Activated gamma-delta T cell treated with anti-CD3 and anti-CD28 coated beads, Interleukin-2, amount 50 U/mL, for 16 hours (primary cell): ENCODE data around the gene NDUFS8.

ENCODE experiments used
- DNase-seq: peaks from one replicate; pipeline ENCODE4 v3.0.0-alpha.2; 2020; ENCODE audit warnings: low read depth

Gene NDUFS8

DNA sequence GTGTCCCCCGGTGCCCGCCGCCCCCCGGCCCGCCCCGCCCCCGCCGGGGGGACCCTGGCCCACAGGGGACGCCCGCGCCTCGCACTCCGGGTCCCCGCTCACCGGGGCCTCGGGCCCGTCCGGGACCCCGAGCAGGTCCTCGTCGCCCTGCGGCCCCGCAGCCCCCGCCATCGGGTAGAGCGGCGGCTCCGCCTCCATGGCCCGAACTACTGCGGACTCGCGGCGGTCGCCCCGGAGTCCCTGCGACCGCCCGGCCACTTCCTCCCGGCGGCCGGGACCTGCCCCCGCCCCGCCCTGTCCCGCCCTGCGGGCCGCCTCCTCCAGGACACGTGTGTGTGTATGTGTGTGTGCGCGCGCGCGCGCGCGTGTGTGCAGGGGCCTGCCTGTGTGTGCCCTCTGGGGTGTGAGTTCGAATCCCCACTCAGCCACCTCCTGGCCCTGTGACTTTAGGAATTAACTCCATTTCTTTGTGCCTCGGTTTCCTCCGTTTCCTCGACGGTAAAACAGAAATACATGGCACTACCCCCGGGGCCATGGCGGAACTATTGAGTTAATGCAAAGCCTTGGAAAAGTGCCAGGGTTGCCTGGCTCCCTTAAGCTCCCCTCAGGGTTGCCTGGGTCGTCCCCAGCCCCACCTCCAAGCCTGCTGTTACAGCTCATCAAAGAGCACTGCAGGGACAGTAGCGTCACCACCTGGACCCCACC lies 26.5 kb upstream of the NDUFS8 start, which contains the start of gene UNC93B1:
UNC93B1 (minus strand) TSS at position 252 of the 705 bp plus-strand sequence; CDS start at position 198, 54 bp downstream.
- DNase-seq: peak; percentile 63

GRCh38 chr11:68004551-68005335 lies 25.7 kb upstream of the NDUFS8 start:
- DNase-seq: no peak

DNA sequence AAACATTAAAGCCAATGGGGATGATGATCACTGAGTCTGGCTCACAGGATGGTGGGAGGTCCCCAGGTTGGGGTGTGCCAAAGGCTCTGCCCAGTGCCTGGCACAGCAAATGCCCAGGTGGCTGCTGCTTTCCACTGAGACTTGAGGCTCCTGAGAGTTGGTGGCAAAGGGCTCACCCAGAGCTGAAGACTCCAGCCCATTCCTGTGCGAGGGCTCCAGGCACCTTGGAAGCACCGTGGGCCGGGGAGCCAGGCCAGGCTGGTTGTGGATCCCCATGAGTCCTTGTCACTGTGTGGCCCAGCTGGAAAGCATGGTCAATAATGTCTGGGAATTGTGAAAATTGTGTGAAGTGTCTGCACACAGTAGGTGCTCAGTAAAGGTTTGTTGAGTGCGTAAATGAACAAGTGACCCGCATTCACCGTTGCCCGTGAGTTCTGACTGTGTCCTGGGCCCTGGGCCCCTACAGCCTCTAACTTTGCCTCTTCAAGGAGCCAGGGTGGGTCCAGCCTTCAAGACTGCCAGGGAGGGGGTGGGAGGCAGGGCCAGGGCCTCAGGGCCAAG lies 23.8 kb upstream of the NDUFS8 start:
- DNase-seq: no peak

GRCh38 chr11:68007498-68008380 lies 22.7 kb upstream of the NDUFS8 start:
- no peak for DNase-seq

- DNase-seq: no peak
Measured at GRCh38 chr11:68008381-68009337, 21.8 kb upstream of the NDUFS8 start.

GRCh38 chr11:68009391-68010089 lies 20.9 kb upstream of the NDUFS8 start:
- DNase-seq: no peak

DNA sequence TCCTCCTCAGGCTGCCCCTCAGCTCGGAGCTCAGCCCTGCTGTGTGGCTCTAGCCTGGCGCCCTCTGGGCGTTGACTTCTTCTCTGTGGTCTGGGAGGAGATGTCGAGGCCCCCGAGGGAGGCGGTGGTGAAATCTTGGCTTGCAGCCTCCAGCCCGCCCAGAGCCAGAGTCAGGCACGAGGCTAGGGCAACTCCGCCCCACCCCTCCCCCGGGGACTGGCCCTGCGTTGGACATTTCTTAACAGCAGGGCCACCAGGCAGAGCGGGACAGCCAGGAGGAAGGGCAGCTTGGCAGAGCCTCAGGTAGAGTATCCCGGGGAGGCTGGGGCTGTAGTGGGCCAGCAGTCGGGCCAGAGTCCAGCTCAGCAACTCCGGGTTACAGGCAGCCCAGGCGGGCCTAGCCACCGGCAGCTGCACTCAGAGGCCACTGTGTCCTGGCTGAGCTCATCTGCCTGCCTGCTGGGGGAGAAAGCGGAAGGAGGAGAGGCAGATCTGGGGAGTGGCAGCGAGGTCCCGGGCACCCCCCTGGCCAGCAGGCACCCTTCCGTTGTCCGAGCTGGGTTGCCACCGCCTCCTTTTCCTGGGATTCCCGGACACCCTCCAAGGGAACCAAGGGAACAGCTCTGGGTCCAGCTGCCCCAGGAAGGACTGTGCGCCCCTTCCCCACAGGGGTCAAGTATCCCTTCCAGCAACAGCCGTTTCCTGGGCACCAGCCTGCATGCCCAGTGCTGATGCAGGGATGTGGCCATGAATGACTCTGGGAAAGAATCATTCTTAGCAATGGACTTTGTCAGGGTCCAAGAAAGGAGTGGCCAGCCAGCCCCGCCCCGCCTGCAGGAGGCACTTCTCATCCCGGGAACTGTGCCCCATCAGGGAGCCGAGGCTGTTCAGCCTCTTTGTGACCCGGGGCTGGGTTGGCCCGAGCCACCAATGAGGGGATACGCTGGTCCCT lies 20.1 kb upstream of the NDUFS8 start, which contains the start of gene ALDH3B1:
ALDH3B1 (plus strand) TSS at position 238 of the 952 bp plus-strand sequence. CDS start 4,971 bp downstream, outside the sequence.
- DNase-seq: no peak

DNA sequence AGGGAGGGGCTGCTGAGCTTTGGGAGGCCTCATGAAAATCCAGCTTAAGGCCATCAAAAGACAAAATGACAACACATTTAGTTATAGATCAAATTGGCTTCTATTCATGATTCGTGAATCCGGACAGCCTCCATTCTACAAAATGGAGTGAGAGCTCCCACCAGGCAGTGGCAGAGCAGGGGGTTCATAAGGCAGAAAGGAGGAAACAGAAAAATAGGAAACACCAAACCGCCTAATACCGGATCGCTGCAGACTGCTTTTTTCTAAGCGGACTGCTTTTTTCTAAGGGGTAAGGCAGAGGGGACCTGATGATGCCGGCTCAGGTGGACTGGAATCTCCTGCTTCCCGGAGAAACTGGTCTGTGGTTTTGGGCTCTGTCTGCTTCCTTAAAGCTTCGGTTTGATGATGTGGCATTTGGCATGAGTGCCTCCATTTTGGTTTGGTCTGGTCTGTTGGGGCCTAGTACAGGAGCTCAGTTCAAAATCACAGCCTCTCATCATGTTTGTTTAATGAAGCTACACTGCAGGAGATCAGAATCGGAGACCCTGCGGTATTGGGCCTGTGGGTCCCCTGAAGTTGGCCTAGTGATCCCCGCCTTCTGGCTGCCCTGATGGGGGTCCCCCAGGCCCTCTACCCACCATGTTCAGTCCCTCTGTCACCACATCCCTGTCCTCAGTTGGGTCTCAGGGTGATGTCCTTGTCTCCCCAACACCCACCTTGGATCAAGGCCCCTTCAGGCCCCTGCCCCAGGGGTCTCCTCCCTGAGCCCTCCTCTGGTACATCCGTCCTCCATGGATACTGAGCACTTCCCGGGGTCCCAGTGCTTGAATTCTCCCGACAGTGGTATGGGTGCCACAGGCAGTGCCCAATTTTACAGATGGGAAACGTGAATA lies 19.2 kb upstream of the NDUFS8 start:
- no peak for DNase-seq

- no peak for DNase-seq
Measured at GRCh38 chr11:68012044-68012842, 18.2 kb upstream of the NDUFS8 start.

GRCh38 chr11:68012843-68013610 lies 17.5 kb upstream of the NDUFS8 start:
- DNase-seq: no peak

DNA sequence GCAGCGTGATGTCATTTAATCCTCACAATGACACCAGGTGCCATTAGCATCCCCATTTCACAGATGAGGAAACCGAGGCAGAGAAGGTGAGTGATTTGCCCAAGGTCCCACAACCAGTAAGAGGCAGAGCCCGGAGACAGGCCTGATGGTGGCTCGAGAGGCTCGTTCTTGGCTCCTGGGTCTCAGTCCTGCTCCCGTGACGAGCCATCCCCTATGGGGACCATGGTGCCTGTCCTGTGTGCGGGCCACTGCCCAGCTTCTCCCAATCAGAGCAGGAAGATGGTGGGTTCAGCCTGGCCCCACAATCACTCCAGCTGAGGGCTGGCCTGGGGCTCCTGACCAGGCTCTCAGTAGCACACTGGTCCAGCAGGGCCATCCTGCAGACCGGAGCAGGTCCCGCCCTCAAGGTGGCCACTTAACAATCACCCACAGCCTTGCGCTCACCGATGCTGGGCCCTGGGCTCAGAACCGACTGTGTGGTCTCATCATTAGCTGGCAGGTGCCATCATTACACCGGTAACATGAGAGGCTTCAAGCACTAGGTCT lies 16.8 kb upstream of the NDUFS8 start:
- no peak for DNase-seq

DNA sequence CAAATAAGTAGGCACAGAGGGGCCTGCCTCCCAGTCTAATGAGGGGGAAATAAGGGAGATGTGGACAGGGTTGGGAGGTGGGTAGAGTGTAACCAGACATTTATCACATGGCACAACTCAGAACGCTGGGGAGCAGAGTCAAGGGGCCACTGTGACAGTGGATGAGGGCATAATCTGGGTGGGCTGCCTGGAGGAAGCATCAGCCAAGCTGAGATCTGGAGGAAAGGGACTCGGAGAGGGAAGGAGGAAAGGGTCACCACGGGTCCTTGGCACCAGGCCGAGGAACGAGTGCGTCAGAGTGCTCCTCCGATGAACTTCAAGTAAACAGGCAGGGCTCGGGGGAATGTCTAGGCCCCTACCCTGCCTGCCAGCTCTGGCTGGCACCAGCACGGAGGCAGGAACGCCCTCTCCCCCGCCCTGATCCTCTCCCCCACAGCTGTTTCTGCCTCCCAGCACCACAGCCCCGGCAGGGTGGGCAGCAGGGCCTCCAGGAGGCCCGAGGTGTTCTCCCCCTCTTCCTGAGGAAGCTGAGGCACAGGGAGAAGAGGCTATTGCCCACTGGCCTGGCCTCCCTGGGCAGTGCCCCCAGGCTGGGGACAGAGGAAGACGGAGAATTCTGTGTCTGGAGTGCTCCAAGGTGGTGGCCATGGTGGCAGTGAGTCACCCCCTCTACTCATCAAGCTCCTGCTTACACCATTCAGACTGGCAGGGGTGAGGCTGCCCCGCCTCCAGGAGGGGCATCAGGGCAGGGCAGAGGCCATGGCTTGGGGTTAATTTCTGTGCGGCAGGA lies 16.1 kb upstream of the NDUFS8 start:
- no peak for DNase-seq

DNA sequence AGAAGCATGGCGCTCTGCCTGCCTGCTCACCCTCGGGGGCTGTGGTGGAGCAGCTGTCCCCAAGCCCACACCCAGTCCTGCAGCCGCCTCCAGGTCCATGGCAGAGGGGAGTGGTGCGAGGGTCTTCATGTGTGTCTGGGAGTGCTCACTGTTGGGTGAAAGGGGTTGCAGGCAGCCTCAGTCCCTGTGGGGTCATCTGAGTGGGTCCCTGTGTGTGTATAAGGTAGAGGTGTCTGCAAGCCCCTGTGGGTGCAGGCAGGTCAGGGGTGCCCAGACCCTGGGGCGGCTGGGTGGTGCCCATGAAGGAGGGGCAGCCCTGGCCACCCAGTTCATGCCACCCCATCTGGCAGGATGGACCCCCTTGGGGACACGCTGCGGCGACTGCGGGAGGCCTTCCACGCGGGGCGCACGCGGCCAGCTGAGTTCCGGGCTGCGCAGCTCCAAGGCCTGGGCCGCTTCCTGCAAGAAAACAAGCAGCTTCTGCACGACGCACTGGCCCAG lies 15.5 kb upstream of the NDUFS8 start:
- DNase-seq: no peak

DNA sequence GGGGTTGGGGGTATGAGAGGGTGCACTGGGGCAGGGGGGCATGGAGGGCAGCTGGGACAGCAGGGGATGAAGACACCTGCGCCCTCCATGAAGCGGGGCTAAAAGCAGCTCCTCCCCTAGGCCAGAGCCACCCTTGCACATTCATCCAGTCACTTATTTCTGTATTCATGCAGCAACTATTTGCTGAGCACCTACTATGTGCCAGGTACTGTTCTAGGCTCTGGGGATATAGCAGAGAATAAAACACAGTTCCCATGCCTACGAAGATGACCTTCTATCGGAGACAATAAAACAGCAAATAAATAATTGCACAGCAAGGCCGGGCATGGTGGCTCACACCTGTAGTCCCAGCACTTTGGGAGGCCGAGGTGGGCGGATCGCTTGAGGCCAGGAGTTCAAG lies 15.0 kb upstream of the NDUFS8 start:
- no peak for DNase-seq
